AG04449 (cell line): ENCODE results near the gene CYFIP1.

Experiments
- CTCF ChIA-PET: fragments of 350-600 bp; formaldehyde crosslinking; extraction: SDS; loops from one replicate; lab custom pipeline; 2021; ENCODE audit warnings: antibody characterized with exemption; lab: Yijun Ruan, JAX
- POLR2A ChIA-PET: fragments of 400-600, 350-600 bp; formaldehyde crosslinking; extraction: SDS; loops from one replicate; lab custom pipeline; 2020; ENCODE audit warnings: antibody characterized with exemption, inconsistent platforms; lab: Yijun Ruan, JAX
- DNase-seq: peaks from one replicate; pipeline ENCODE4 v3.0.0-alpha.2; 2010; ENCODE audit warnings: low read depth, low spot score
- H3K4me3 ChIP-seq: 2 replicates; pipeline ENCODE4 v1.5.1; 2011; ENCODE audit warnings: low read depth, mild to moderate bottlenecking, control low read depth, low read length
- CTCF ChIP-seq: IDR thresholded peaks from one replicate; pipeline ENCODE4 v1.5.1; 2011; ENCODE audit warnings: mild to moderate bottlenecking, moderate library complexity, low read length, control low read depth, inconsistent platforms; ENCODE audit not compliant: insufficient read depth; ENCODE audit errors: missing control alignments

Gene CYFIP1

GRCh38 chr15:22962611-22963010 lies 17.6 kb downstream of the CYFIP1 start:
- POLR2A ChIA-PET = no interaction called here
- CTCF ChIA-PET = no interaction called here
- no peak for DNase-seq
- no peak for TF ChIP-seq CTCF
- no peak overlapping the region for H3K4me3 ChIP-seq

GRCh38 chr15:22961762-22962161 lies 18.4 kb downstream of the CYFIP1 start:
- CTCF ChIA-PET = no interaction called here
- no peak for DNase-seq
- POLR2A ChIA-PET = no interaction called here
- TF ChIP-seq CTCF = no peak
- peak overlapping the region; percentile 12; the same call in 1 of the 2 replicates for H3K4me3 ChIP-seq

- DNase-seq = no peak
- ChIA-PET CTCF (no interaction called here), POLR2A (no interaction called here)
- no peak for TF ChIP-seq CTCF
- no peak overlapping the region for H3K4me3 ChIP-seq
Measured at GRCh38 chr15:22960556-22960955, 19.6 kb downstream of the CYFIP1 start.

GRCh38 chr15:22960126-22960525 lies 20.0 kb downstream of the CYFIP1 start:
- ChIA-PET POLR2A (no interaction called here), CTCF (no interaction called here)
- no peak overlapping the region for H3K4me3 ChIP-seq
- no peak for TF ChIP-seq CTCF
- no peak for DNase-seq

GRCh38 chr15:22959321-22960101 lies 20.7 kb downstream of the CYFIP1 start:
- no peak for DNase-seq
- no peak overlapping the region for H3K4me3 ChIP-seq
- ChIA-PET CTCF (no interaction called here), POLR2A (no interaction called here)
- no peak for TF ChIP-seq CTCF

GRCh38 chr15:22958487-22959280 lies 21.5 kb downstream of the CYFIP1 start:
- no peak overlapping the region for H3K4me3 ChIP-seq
- no peak for TF ChIP-seq CTCF
- ChIA-PET POLR2A (no interaction called here), CTCF (interaction anchor here (1.2 kb wide), 1 partner anchor 10 kb away, joined by 3 read pairs; no protein-coding TSS in a partner anchor)
- no peak for DNase-seq
